Measurements from ENCODE around the gene DAPK3.
"Not testable (repeated sequence)": the region's sequence is repeated elsewhere in the genome, so short reads cannot be mapped to it uniquely, and the experiment has no call there.

Gene DAPK3

GRCh38 chr19:3970808-3971598 is at the start of gene DAPK3:
DAPK3 (minus strand) TSS chr19:3971099; CDS start chr19:3969735, 1,364 bp downstream.
- DNase-seq (ENCODE audit: low read depth in 3 of 3), result peak; percentile 90 to 95 (median 92)

DNA sequence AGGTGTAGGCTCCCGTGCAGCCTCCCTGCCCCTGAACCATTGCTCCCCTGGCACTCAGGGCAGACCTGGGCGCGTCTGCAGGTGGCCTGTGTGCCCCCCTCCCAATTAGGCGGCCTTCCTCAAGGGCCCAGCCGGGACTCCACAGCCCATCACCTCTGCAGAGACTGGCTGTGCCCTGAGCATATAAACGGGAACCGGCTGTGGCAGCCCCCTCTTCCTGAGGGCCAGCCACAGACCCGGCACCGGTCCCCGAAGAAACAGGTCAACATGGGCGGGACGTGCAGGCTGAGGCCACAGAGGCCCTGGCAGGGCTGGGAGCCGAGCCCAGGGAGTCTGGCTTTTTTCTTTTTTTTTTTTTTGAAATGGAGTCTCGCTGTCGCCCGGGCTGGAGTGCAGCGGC is 48.7 kb upstream of the DAPK3 start:
- no peak for DNase-seq (ENCODE audit: low read depth in 3 of 3)

- no peak for DNase-seq (ENCODE audit: low read depth in 3 of 3)
Measured at GRCh38 chr19:4018775-4019504, 48.0 kb upstream of the DAPK3 start.

GRCh38 chr19:4018140-4018613 is 47.3 kb upstream of the DAPK3 start:
- DNase-seq (ENCODE audit: low read depth in 3 of 3), result no peak

DNA sequence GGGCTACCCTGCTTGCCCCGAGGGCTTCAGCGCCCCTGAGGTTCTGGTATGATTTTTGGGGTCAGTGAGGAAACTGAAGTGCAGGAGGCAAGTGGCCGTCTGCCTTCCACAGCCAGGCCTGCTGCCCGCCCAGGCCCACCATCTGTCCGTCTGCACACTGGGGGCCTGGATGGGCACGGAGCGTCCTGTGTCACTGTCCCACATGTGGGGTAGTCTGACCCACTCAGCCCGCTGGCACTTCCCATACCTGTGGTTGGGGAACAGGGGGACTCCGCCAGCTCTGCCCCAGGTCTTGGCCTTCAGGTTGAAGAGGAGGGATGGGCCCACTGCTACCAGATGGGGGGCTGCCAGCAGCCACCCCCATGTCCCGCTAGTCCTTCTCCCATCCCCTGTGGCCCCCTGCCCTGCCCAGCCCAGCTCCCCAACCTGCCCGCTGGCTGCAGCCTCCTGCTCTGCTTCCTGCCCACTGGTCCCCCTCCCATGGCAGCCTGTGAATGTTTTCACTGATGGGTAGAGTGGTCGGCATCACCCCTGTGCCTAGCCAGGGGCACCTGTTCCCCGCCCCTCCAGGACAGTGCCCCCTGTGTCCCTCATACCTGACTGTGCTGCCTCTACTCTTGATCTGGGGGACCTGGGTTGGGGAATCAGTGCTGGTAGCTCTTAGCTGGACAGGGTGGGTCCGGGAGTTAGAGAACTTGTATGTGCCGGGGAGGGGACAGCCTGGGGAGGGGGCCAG is 46.2 kb upstream of the DAPK3 start:
- no peak for DNase-seq (ENCODE audit: low read depth in 3 of 3)

GRCh38 chr19:4016486-4016885 is 45.6 kb upstream of the DAPK3 start:
- DNase-seq (ENCODE audit: low read depth in 3 of 3), result no peak

DNA sequence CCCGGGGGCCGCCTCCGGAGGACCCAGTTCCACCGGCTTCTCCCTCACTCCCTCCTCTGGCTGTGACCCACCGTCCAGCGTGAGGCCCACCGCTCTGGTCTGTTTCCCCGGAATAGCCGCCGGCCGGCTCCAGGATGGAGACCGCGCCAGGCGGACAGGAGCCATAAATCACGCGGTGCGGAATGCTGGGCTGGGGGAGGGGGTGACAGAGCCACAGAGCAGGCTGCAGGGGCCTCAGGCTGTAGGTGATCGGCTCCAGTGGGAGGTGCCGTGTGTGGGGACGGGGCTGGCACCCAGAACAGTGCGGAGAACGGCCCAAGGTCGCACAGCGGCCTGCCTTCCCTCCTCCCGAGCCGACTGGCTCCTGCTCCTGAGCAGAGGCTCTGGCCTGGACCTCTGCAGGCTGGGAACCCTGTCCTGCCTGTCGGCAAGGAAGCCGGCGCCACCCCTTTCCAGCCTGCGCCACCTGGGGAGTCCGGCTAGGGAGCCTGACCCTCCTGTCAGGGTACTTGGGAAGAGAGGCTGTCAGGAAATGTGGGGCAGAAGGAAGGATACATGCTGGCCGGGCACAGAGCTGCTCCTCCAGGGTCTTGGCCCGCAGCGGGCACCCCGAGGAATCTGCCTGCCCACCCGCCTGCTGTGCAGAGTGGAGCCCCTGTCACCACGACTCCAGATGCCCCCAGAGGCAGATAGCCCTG is 45.0 kb upstream of the DAPK3 start:
- DNase-seq (ENCODE audit: low read depth in 3 of 3), result no peak

DNA sequence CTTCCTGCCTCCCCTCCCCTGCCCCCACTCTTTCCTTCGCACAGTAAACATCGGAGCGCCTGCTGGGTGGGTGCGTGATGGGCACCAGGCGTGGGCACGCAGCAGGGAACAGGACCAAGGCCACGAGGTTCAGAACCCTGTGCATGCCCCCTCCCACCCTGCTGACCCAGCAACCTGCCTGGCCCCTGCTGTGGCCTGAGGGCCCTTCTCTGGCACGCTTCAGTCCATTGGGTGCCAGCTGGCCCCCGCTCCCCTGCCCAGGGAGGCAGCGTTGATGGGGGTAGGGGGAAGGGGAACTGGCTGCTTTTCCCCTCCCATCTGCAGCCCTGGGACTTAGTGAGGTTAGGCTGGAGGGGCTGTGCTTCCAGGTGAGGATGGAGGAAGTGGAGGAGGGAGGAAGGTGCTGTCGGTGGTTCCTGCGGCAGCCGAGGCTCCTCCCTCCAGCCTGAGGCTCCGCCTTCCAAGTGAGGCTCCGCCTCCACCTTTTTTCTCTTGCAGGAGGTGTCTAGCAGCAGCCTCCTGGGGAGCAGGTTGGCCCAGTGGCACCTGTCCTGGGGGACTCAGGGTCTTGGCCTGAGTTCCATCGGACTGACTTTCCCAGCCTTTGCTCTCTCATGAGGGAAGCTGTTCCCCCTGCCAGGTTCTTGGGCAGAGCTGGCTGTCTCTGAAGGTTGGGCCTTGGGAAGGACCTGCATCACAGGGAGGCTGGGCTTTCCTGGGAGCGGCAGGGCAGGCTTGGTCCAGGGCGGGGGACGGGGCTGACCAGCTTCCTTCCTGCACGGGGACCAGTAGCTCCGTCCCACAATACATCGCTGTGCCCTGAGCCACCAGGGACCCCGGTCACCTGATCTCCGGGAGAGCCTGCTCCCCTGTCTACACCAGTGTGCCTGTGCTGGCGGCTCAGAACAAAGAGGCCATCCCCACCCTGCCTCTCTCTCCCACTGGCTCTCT is 43.9 kb upstream of the DAPK3 start:
- DNase-seq (ENCODE audit: low read depth in 3 of 3), result peak in 1 of 3 donors; percentile 28

DNA sequence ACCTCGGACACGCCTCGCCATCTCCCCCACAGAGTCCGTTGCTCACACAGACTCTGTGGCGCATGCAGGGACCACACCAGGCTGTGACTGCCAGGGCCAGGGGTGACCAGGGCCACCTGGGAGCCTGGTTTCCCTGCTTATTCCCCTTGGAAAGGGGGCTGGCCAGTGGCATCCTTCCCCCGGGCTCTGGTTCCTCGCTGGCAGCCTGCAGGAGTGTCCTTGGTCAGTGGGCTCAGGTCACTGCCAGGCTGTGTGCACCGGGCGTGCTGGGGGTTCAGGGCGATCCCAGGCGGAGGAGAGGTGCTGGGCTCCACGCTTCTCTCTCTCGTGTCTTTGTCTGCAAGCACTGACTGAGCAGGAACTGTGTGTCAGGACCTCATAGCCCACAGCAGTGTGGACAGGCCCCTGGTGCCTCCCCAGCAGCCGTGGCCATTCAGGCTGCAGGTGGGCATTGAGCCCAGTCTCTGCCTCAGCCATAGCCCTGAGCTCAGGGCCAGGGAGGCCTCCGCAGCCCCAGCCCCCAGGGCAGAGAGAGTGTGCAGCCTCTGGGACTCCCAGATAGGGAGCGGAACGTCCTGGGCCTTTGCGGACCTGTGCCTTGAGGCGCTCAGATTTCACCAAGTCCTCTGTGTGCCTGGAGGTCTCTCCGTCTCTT is 43.1 kb upstream of the DAPK3 start:
- DNase-seq (ENCODE audit: low read depth in 3 of 3), result no peak

- DNase-seq (ENCODE audit: low read depth in 3 of 3), result no peak
Measured at GRCh38 chr19:4012975-4013634, 42.2 kb upstream of the DAPK3 start.

GRCh38 chr19:4012092-4012974 is 41.4 kb upstream of the DAPK3 start:
- no peak for DNase-seq (ENCODE audit: low read depth in 3 of 3)

- not testable (repeated sequence) for DNase-seq (ENCODE audit: low read depth in 3 of 3)
Measured at GRCh38 chr19:4011430-4011829, 40.5 kb upstream of the DAPK3 start.

- DNase-seq (ENCODE audit: low read depth in 3 of 3), result no peak
Measured at GRCh38 chr19:4010808-4011110, 39.9 kb upstream of the DAPK3 start.

DNA sequence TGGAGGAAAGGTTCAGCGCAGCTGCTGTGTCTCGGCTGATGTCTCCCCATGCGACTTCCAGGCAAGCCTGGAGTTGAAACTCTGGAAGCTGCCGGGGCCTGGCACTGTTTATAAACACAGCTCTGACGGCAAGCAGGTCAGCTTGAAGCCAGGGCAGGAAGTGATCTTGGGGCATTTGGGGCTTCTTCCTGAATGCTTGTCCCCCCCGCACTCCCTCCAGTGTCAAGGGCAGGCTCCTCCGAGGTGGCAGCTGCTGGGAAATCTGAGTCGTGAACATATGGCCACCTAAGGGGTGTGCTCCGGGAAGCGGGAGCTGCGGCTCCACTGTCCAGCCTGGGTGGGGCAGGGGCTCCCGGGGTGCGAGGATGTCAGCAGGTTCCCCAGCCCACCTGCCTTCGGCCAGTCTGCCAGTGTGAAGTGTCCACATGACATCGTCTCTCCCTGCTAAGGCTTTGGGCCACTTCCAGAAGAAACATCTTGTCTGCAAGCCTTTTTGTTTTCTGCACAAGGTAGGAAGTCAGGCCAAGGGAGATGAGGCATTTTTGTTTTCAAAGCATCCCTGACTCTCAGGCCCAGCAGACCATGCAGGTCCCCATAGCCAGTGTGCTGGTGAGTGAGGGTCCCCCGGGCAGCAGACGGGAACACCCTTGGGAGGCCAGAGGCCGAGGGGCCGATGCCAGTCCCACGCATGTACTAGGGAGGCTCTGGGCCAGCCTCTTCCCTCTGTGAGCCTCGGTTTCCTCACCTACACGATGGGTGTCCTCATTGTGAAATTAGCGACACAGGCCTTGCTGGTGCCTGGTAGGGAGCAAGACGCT is 39.3 kb upstream of the DAPK3 start:
- no peak for DNase-seq (ENCODE audit: low read depth in 3 of 3)

- DNase-seq (ENCODE audit: low read depth in 3 of 3), result no peak
Measured at GRCh38 chr19:4007836-4008539, 37.1 kb upstream of the DAPK3 start.

DNA sequence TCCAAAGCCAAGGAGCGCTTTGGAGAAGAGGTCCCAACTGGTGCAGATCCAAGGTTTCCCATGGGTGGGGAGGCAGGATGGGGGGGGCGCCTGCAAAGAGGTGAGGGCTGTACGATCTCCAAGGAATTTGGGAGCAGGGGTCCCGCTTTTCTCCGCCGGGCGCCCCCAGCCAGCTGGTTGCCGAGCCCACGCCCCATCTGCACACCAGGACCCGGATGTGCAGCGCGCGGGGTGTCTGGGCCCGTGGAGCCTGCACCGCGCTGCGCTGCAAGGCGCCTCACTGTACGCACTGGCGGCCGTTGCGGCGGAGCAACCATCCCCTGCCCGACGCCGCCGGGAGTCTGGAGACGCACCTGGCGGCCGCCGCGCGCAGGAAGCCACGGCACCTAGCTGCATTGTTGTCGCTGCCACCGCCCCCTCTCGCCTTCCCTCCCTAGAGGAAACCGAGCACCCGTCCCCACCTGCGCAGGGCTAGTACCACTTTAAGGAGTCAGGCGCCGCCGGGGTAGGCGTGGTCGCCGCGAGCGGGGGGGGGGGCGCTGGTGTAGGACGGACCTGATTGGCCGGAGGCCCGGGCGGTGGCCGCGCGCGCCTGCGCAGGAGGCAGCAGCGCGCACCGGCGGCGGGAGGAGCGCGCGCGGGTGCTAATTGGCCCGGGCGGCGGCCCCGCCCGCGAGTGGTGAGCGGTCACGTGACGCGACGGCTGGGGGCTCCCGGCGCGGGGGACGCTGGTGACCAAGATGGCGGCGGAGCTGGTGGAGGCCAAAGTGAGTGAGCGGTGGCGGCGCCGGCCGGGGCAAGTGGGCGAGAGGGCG is 36.3 kb upstream of the DAPK3 start, which contains the start of gene PIAS4:
TSS of gene PIAS4 (plus strand) at position 716 of the 815 bp plus-strand sequence. CDS start at position 741, 25 bp downstream.
- peak; percentile 89 to 91 (median 89) for DNase-seq (ENCODE audit: low read depth in 3 of 3)
